AG08396 (cell line): ENCODE measurements around the gene LILRA2.
"Not testable (repeated sequence)": the region's sequence is repeated elsewhere in the genome, so short reads cannot be mapped to it uniquely, and the experiment has no call there.

Experiments
- DNase-seq: peaks from one replicate; pipeline ENCODE4 v3.0.0; 2012; ENCODE audit warnings: low spot score, mixed read lengths

Gene LILRA2

DNA sequence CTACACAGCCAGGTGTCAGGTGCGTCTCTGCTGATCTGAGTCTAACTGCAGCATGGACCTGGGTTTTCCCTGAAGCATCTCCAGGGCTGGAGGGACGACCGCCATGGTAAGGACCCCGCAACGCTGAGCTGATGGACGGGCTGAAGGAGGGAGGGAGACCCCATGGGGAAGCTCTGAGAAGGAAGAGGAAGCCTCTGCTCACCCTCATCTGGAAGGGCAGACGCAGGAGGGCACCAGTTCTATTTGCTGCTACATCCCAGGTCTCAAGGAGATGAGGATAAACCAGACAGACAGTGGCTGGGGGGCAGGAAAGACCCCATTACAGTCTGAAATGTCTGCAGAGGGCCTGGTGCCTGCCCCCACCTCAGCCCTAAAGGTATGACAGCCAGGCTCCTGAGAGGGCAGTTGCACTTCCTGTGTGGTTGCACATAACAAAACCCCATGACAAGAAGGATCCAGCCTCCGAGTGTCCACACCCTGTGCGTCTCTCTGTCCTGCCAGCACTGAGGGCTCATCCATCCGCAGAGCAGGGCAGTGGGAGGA, at the start of gene LILRA2:
Gene LILRA2 (plus strand): TSS at position 461 of the 543 bp plus-strand sequence. CDS start 89 bp downstream, outside the sequence.
- no peak for DNase-seq

DNA sequence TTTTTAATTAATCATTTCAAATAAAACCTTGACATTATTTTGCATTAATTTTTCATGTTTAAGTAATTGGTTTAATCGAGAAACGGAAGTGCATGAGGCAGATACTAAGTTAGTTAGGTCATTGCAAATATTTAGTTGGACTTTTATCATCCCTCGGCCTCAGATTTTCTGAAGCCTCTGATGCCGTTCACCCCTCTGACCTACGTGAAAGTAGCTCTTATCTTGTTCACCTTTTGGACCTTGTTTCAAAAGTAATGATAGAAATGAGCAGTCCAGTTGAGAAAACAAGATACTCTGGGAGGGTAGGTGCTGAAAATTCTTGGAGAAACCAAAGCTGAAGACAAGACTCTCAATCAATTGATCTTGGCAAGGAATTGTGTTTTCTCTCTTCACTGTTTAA, 48.0 kb upstream of the LILRA2 start:
- no peak for DNase-seq

- no peak for DNase-seq
Measured at GRCh38 chr19:54526972-54527371, 46.6 kb upstream of the LILRA2 start.

- DNase-seq: no peak
Measured at GRCh38 chr19:54530866-54531265, 42.7 kb upstream of the LILRA2 start.

DNA sequence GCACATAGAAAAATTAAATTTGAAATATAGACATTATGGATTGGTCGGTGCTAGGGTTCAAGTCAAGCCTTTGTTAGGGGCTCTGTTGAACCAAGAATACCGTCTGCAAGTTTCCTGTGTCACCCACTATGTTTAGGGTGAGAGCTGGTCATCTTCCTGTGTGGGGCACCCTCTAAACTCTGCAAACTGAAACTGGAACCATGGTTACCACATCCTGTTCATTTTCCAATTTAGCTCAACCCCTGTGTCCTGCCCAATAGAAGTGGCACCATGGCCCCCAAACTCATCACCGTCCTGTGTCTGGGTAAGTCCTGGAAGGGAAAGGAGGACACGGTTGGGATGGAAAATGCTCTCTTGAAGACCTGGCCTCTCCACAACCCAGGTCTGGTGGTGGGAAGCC, 41.1 kb upstream of the LILRA2 start:
- DNase-seq: no peak

GRCh38 chr19:54533476-54533875, 40.1 kb upstream of the LILRA2 start:
- DNase-seq: no peak

DNA sequence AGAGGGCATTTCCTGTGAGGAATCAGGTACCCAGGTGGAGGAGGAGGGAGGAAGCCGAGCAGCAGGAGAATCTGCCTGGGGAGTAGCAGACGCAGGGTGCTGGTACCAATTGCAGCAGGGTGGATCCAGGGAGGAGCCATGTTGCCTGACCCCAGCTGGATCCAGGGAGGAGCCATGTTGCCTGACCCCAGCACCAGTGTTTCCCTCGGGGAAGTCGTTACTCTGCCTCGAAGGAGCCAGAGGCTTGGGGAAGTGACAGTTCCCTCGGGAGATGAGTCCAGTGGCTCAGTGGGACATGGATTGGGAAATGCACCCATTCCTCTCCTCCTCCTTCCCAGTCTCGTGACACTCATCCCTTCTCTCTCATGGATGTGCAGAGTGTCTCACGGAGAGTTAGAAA, 39.4 kb upstream of the LILRA2 start:
- no peak for DNase-seq

GRCh38 chr19:54535601-54536000, 38.0 kb upstream of the LILRA2 start:
- no peak for DNase-seq

GRCh38 chr19:54536956-54537355, 36.6 kb upstream of the LILRA2 start:
- no peak for DNase-seq

- DNase-seq: no peak
Measured at GRCh38 chr19:54541712-54542111, 31.9 kb upstream of the LILRA2 start.

DNA sequence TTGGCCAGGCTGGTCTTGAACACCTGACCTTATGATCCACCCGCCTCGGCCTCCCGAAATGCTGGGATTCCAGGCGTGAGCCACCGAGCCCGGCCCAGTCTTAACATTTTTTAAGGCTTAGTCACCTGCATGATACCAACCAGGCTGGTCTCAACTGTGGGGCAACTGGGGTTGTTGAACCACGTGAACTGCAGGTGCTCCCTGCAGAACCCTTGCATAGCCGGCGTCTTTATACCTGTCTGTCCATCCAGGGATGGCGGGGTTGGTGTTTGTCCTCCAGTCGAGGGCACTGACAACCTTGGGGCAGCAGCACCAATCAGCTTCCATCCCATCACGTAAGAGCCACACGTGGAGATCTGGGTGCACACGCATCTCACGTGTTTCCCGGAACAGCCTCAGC, 24.8 kb upstream of the LILRA2 start:
- no peak for DNase-seq

GRCh38 chr19:54549224-54549623, 24.4 kb upstream of the LILRA2 start:
- DNase-seq: no peak

GRCh38 chr19:54551293-54551692, 22.3 kb upstream of the LILRA2 start:
- no peak for DNase-seq

DNA sequence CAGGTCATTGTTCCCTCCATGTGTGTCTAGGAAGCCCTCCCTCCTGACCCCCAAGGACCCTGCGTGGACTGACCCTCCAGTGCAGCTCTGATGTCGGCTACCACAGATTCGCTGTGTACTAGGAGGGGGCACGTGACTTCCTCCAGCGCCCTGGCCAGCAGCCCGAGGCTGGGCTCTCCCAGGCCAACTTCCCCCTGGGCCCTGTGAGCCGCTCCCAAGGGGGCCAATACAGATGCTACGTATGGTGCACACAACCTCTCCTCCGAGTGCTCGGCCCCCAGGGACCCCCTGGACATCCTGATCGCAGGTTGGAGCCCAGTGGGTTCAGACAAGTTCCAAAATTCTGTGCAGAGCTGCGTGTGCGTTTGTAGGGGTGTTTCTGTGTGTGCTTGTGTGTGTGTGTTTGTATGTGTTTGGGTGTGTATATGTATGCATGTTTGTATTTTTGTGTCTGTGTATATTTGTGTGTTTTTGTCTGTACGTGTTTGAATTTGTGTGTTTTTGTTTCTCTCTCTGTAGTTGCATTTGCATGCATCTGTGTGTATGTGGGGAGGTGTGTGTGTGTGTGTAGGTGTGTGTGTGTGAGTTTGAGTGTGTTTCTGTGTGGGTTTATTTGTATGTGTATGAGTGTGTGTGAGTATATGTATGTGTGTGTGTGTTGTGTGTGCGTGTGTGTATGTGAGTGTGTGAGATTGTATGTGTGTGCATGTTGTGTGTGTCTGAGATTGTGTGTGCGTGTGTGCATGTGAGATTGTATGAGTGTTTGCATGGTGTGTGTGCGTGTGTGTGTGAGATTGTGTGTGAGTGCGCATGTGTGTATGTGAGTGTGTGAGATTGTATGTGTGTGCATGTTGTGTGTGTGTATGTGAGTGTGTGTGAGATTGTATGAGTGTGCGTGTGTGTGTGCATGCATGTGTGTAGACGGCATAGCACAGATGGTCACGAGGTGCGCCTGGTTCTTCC, 21.4 kb upstream of the LILRA2 start:
- DNase-seq: no peak

DNA sequence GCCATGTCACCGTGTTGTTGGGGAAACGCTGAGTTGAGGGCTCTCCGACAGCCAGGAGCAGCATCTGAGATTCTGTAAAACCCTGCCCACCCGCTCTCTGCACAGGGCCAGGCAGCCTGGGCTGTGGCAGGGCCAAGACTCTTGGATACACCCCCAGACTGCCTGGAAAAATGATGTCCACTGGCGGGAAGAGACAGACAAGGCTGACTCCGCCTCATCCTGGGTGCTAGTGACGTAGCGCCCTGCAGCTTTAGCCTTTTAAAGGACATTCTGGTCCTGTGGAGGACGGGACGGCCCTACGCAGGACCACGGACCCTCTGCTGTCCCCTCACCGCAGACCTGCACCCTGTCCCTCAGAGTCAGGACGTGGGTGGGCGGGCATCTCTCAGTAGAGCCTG, 20.7 kb upstream of the LILRA2 start:
- no peak for DNase-seq

DNA sequence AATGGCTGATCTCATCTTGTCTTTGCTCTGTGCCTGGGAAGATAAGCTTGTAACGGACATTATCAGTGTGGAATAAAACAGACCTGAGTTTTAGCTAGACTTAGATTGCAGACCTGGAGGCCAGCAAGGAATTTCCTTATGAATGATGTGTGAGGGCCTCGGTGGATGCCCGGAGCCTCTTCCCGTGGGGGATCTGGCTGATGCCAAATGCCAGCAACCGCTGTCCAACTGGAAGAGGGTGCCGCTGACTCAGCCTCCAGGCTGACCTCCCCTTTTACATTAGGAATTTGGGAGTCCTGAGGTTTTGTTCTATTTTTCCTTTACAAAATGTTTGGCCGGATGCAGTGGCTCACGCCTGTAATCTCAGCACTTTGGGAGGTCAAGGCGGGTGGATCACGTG, 19.6 kb upstream of the LILRA2 start:
- DNase-seq: no peak

DNA sequence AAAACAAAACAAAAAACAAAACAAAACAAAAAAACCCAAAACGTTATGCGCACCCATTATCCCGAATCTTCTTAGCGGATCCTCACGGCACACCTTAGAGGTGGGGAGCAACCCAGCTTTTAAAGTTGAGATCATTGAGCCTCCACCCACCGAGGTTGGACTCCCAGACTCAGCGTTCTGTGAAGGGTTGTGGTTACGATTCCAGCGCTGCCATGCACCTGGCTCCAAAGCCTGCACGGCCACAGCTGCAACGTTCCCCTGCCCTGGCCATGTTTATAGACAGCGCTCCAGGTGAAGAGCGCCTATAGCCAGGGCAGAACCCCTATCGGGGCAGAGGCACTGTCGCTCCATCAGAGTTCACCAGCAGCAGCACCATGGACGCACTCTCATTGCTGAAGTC, 18.7 kb upstream of the LILRA2 start:
- no peak for DNase-seq

DNA sequence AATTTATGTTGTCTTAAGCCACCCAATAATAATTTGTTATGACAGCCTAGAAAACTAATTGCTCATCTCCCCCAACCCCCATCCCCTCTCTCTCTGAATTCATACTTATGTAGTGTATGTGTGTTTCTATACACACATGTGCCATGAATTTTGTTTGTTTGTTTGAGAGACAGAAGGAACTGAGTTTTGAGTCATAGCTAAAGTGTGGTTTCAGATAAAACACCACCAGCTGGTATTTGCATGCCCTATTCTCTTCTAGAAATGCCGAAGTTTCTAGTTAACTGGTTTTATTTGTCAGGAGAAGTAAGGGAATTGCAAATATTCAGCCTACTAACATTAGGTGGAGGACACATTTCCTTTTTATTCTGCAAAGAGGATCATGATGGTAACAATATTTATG, 17.4 kb upstream of the LILRA2 start:
- no peak for DNase-seq

- no peak for DNase-seq
Measured at GRCh38 chr19:54558339-54558738, 15.3 kb upstream of the LILRA2 start.

DNA sequence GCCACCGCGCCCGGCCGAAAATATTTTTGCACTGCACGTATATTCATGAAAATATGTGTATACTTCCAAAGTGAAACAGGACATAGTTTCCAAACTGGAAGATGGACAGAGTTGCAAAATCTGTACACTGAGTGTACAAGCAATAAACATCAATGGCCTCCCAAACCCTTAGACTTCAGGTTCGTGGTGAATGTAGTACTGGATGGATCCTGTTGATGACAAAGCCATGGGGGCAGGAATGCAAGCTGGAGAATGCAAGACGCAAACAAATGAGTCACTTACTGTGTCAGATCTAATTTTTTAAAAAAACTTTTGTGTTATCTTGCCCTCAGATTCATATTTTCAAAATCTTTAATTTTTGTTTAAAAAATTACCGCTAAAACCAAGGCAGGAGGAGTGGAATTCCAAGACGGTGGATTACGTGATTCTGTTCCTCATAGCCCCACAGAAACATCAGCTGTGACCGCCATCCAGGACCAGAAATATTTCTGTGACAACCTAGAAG, 12.7 kb upstream of the LILRA2 start:
- no peak for DNase-seq

GRCh38 chr19:54561840-54562239, 11.8 kb upstream of the LILRA2 start:
- DNase-seq: no peak

- not testable (repeated sequence) for DNase-seq
Measured at GRCh38 chr19:54563206-54563605, 10.4 kb upstream of the LILRA2 start.

- no peak for DNase-seq
Measured at GRCh38 chr19:54570316-54570715, 3.3 kb upstream of the LILRA2 start.
